ENCODE data around the gene FGL2.
"Not testable (repeated sequence)": the region's sequence is repeated elsewhere in the genome, so short reads cannot be mapped to it uniquely, and the experiment has no call there.

Gene FGL2

GRCh38 chr7:77216181-77216845 is 16.7 kb upstream of the FGL2 start:
- DNase-seq = no peak

GRCh38 chr7:77209479-77210139 is 10.0 kb upstream of the FGL2 start:
- DNase-seq = no peak

GRCh38 chr7:77208416-77208815 is 8.8 kb upstream of the FGL2 start:
- no peak for DNase-seq

- DNase-seq = no peak
Measured at GRCh38 chr7:77205706-77206105, 6.1 kb upstream of the FGL2 start.

- no peak for DNase-seq
Measured at GRCh38 chr7:77202481-77202976, 2.9 kb upstream of the FGL2 start.

GRCh38 chr7:77200542-77200941 is 923 bp upstream of the FGL2 start:
- no peak for DNase-seq

GRCh38 chr7:77197141-77197540 is 2.5 kb downstream of the FGL2 start:
- DNase-seq = no peak

GRCh38 chr7:77188731-77189437 is 10.7 kb downstream of the FGL2 start:
- no peak for DNase-seq

- no peak for DNase-seq
Measured at GRCh38 chr7:77185866-77186265, 13.8 kb downstream of the FGL2 start.

- DNase-seq = no peak
Measured at GRCh38 chr7:77184990-77185389, 14.6 kb downstream of the FGL2 start.

GRCh38 chr7:77184463-77184862 is 15.2 kb downstream of the FGL2 start:
- DNase-seq = no peak

GRCh38 chr7:77182261-77182660 is 17.4 kb downstream of the FGL2 start:
- DNase-seq = no peak

- no peak for DNase-seq
Measured at GRCh38 chr7:77181734-77182133, 17.9 kb downstream of the FGL2 start.

- no peak for DNase-seq
Measured at GRCh38 chr7:77181015-77181595, 18.5 kb downstream of the FGL2 start.

- not testable (repeated sequence) for DNase-seq
Measured at GRCh38 chr7:77178024-77178423, 21.6 kb downstream of the FGL2 start.

- not testable (repeated sequence) for DNase-seq
Measured at GRCh38 chr7:77177321-77177904, 22.2 kb downstream of the FGL2 start.

GRCh38 chr7:77175274-77175800 is 24.3 kb downstream of the FGL2 start:
- not testable (repeated sequence) for DNase-seq

GRCh38 chr7:77174418-77174817 is 25.2 kb downstream of the FGL2 start:
- not testable (repeated sequence) for DNase-seq

- DNase-seq = not testable (repeated sequence)
Measured at GRCh38 chr7:77172437-77173172, 27.0 kb downstream of the FGL2 start.

GRCh38 chr7:77171073-77171472 is 28.5 kb downstream of the FGL2 start:
- not testable (repeated sequence) for DNase-seq

GRCh38 chr7:77157446-77157845 is 42.2 kb downstream of the FGL2 start:
- no peak for DNase-seq

- not testable (repeated sequence) for DNase-seq
Measured at GRCh38 chr7:77157034-77157433, 42.6 kb downstream of the FGL2 start.

Data from activated CD4-positive, alpha-beta T cell treated with anti-CD3 and anti-CD28 coated beads for 4 hours (primary cell).